Measurements from ENCODE around the gene ALAD.
"Not testable (repeated sequence)": the region's sequence is repeated elsewhere in the genome, so short reads cannot be mapped to it uniquely, and the experiment has no call there.

Gene ALAD

GRCh38 chr9:113401027-113401792, at the start of gene ALAD:
Gene ALAD, minus strand, starts transcription at chr9:113401284. Its CDS starts 7,725 bp downstream, at chr9:113393559.
- peak; percentile 99 for DNase-seq (ENCODE audit: low read depth)

DNA sequence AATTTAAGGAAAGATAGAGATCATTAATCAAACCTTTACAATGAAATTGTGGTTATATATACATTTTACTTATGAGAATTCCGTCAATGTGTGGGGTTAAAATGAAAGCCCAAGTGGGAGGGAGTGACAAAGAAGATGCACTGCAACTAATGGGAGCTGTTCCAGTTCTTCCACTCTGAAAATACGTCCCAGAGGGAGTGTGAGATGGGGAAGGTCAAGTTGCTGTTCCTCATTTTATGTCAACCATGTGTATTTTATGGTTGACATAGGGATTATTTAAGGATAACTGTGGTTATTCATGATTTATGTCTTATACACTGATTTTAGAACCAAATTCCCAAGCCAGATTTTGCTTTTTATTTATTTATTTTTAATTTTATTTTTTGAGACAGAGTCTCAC, 48.3 kb upstream of the ALAD start:
- no peak for DNase-seq (ENCODE audit: low read depth)

GRCh38 chr9:113446323-113446740, 45.2 kb upstream of the ALAD start:
- no peak for DNase-seq (ENCODE audit: low read depth)

- no peak for DNase-seq (ENCODE audit: low read depth)
These were observed 43.7 kb upstream of the ALAD start for GRCh38 chr9:113444736-113445135.

GRCh38 chr9:113437716-113438115, 36.6 kb upstream of the ALAD start:
- not testable (repeated sequence) for DNase-seq (ENCODE audit: low read depth)

DNA sequence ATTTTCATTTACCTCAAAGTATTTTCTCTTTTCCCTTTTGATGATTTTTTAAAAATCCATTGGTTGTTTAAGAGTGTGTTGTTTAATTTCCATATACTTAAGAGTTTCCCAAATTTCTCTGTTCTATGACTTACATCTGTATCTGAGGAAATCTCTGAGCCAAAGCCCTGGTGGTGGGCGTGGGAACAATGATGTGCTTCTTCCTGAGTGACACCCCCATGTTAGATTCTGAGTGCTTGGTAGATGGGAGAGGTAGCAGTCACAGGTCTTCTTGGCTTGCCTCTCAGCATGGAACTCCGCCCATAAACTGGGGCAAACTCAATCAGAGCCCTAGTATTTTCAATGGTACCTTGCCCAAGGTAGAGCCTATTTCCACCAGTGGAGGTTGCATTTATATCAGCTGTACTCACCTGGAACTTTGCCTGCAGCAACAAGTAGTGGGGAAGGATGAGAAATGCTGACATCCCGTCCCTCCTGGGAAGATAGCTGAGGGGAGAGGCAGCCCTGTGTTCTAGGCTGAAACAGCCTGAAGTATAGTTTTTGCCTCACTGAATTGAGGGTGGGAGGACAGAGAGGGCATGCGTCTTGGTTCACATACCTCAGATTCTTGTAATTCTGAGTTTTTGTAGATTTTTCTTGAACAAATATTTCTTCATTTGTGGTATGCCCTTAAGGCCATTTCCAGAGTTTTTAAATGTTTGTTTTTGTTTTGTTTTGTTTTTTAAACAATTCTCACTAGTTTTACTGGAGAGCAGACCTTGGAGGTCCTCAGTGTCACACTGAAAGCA, 35.8 kb upstream of the ALAD start:
- DNase-seq (ENCODE audit: low read depth), result no peak

DNA sequence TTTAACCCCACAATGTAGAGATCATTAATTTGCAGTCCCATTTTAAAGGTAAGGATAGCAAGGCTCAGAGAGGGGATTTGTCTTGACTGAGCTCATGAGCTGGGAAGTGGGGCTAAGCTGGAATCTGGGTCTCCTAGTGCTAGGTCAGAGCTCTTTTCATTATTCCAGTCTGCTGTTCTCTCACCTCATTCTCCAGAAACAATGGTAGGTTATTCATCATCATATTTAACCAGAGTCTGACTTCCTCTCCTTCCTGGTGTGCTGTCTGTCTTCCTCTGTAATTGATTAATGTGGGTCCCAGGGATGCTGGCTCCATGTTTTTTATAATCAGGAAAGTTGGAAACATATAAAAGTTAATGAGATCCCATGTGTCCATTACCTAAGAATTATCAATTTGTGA, 30.1 kb upstream of the ALAD start:
- DNase-seq (ENCODE audit: low read depth), result no peak

DNA sequence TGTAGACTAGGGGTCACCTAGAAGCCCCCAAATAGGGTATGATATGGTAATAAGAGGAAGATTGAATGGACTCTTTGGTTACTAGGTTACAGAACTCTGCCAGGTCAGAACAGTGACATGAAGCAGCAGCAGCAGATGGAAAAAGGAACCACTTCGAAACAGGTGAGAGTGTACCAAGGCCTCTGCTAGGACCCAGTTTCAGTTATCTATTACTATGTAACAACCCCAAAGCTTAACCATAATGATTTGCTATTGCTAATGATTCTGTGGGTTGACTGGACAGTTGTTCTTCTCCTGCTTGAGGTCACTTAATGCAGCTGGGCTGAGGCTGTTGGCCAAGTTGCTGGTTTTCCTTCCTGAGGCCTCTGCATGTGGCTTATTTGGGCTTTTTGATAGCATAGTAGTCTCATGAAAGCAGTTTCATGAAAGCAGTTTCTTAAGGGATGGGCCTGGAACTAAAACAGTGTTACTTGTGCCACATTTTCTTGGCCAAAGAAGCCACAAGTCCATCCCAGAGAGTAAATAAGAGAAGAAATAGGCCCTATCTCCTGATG, 27.1 kb upstream of the ALAD start:
- no peak for DNase-seq (ENCODE audit: low read depth)

DNA sequence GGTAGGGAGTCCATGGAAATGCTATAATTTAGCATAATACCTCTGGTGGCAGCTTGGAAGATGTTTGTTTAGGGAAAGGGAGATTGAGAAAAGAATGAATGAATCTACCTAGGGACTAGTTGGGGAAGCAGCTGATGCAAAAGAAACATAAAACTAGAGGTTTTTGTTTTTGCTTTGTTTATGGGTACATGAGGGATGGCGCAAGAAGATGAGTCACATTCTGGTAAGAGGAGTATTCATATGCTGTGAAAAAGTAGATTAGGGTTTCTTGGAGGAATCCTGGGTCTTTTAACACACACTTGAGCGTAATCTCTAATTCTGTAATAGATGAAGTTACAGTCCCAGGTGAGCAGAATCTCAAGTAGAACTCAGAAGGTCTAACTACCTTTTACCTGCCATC, 26.5 kb upstream of the ALAD start:
- DNase-seq (ENCODE audit: low read depth), result no peak

DNA sequence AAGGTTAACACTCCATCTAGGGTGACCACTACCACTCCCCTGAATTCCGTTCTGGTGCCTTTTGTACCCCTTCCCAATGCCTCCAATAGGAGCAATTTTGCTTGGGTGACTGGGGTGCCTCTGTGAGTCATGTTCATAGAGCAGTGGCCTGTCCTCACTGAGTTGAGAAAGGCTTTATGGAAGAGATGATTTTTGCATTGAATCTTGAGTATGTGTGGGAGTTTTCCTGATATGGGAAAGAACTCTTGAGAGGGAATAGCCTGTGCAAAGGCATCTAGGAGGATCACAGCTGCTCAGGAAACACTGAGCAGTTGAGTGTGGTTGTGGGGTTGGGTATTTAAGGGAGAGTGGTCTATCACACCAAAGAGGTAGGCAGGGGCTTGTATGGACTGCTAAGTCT, 25.6 kb upstream of the ALAD start:
- DNase-seq (ENCODE audit: low read depth), result no peak

GRCh38 chr9:113425072-113425471, 24.0 kb upstream of the ALAD start:
- DNase-seq (ENCODE audit: low read depth), result no peak

DNA sequence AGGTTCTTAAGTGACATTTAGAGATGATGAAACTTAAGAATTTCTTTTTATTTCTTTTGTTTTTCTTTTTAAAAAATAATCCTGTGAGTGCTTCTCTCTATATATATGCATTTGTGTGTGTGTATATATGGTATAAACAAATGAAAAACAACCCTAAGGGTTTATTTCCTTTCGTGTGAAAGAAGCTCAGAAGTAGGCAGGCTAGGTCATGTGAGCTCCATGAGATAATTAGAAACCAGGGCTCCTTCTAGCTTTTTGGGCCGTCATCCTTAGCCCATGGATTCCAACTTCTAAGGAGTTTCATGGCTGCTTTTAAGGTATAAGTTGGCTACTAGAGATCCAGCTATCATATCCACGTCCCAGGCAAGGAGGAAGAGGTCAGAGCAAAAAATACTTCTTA, 20.6 kb upstream of the ALAD start:
- no peak for DNase-seq (ENCODE audit: low read depth)

DNA sequence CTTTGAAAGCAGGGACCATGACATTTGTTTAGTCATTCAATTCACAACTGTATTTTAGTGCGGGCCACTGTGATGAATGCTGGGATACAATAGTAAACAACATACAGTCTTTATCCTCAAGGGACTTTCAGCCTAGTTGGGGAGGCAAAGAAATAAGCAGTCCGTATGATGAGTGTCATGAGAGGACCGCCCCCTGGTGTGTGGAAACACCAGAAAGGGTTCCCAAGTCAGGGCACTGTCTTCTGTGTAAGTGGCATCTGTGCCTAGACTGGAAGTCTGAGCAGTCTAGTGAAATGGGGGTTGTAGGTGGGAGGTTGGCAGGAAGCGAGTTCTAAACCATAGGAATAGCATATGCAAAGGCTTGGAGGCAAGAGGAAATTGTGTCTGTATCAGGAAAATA, 16.3 kb upstream of the ALAD start:
- no peak for DNase-seq (ENCODE audit: low read depth)

- no peak for DNase-seq (ENCODE audit: low read depth)
These were observed 15.2 kb upstream of the ALAD start for GRCh38 chr9:113416149-113416721.

DNA sequence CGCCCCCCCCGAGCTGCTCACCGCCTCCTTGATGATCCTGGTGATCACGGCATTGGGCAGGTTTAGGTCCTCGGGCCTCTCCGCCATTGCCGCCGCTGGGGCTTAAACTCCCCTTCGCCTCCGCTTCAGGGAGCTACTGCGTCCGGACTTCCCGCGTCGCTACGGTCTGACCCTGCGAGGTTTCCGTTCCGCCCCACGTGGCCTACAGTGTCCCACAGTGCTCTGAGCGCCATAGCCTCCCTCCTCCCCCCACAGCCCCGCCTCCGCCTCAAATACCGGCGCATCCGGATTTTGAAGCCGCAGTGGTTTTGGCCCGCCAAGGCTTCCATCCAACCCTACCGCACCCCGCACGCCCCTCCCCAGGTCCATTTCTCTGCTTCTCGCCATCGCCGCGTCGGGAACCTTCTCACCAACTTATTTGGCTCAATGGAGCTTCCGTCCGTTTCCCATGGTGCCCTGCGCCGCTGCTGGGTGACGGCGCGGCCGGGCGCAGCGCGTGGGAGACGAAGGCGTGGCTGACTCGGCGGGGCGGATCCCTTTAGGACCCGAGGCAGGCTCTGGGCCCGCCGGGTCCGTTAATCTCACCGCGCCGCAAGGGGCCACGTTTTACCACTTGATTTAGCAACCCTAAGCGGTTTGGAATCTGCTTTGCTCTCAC, 9.3 kb upstream of the ALAD start, which contains the start of the genes C9orf43 and POLE3:
Gene C9orf43 (plus strand): TSS at position 541 of the 658 bp plus-strand sequence. CDS start 2,747 bp downstream, outside the sequence.
Gene POLE3 (minus strand): TSS at position 469 of the 658 bp plus-strand sequence. CDS start 382 bp downstream, at position 87.
- peak; percentile 89 for DNase-seq (ENCODE audit: low read depth)

GRCh38 chr9:113409883-113410206, 8.8 kb upstream of the ALAD start:
- no peak for DNase-seq (ENCODE audit: low read depth)

DNA sequence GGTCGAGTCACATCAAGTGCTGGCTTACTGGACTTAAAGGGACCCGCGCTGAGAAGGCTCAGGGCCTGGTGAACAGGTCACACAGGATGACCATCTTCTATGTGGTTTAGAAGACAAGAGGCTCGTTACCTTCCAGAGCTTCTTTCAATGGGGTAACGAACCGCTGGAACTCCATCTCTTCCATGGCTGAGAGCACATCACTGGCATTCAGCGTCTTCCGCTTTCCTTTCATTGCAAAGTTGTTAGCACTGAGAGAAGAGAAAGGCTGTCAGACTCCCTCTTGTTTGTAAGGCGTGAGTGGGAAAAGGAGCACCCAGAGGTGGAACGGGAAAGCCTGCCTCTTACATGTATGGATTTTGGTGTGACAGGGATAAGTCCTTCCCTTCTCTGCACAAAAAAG, 8.4 kb upstream of the ALAD start:
- no peak for DNase-seq (ENCODE audit: low read depth)

DNA sequence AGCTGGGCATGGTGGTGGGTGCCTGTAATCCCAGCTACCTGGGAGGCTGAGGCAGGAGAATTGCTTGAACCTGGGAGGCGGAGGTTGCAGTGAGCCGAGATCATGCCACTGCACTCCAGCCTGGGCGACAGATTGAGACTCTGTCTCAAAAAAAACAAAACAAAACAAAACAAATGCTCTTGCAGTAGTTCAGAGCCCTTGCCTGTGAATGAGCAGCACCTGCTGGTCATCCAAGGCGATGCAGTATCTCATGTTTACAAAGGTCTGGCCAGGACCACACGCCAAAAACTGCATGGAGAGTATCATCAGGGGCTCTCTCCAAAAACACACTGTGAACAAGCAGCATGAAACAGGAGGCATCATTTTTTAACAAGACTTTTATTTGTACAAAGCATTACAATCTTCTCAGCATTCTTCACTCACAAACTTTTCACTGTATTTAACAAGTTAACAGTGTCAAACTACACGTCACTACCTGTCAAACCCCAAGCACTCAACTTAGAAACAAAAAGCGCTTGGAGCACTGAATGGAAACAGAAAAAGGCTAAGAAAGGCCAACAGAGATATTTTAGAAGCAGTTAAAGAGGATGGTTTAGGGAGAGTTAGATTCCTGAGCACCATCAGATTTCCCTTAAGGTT, 5.9 kb upstream of the ALAD start:
- peak; percentile 29 for DNase-seq (ENCODE audit: low read depth)

GRCh38 chr9:113406353-113406752, 5.3 kb upstream of the ALAD start:
- DNase-seq (ENCODE audit: low read depth), result not testable (repeated sequence)

GRCh38 chr9:113403646-113404045, 2.6 kb upstream of the ALAD start:
- no peak for DNase-seq (ENCODE audit: low read depth)

DNA sequence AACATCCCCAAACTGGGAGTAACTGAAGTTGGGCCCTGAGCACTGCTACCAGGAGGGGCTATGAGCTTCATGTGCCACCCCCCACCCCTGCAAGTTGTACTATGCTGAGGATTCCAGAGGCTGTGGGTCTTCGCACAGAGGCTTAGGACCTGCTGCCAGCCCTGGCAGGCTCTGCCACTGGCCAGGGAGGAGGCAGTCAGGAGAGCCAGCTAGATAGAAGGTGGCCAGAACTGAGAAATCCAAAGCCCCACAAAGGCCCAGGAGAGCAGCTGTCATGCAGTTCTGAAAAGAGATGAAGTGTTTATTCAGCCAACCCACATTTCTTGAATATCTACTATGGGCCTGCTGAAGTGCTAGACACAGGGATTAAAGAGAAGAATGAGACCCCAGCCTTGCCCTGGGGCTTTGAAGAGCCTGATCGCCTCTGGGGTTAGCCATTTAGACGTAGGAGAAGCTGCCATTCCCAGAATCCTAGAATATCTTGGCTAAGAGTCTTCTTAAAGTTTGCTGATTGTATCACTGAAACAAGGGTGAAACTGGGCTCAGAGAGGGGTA, 1.4 kb downstream of the ALAD start:
- no peak for DNase-seq (ENCODE audit: low read depth)
